Activated CD4-positive, CD25-positive, alpha-beta regulatory T cell treated with anti-CD3 and anti-CD28 coated beads, Interleukin-2, amount 50 U/mL, for 16 hours (primary cell): ENCODE data around the gene RASAL3.

ENCODE experiments used
- DNase-seq: peaks from one replicate; pipeline ENCODE4 v3.0.0-alpha.2; 2020; ENCODE audit warnings: low read depth, low spot score

The RASAL3 gene

GRCh38 chr19:15436012-15436825 lies 28.1 kb downstream of the RASAL3 start:
- DNase-seq: no peak

- no peak for DNase-seq
Measured at GRCh38 chr19:15433519-15434069, 30.8 kb downstream of the RASAL3 start.

DNA sequence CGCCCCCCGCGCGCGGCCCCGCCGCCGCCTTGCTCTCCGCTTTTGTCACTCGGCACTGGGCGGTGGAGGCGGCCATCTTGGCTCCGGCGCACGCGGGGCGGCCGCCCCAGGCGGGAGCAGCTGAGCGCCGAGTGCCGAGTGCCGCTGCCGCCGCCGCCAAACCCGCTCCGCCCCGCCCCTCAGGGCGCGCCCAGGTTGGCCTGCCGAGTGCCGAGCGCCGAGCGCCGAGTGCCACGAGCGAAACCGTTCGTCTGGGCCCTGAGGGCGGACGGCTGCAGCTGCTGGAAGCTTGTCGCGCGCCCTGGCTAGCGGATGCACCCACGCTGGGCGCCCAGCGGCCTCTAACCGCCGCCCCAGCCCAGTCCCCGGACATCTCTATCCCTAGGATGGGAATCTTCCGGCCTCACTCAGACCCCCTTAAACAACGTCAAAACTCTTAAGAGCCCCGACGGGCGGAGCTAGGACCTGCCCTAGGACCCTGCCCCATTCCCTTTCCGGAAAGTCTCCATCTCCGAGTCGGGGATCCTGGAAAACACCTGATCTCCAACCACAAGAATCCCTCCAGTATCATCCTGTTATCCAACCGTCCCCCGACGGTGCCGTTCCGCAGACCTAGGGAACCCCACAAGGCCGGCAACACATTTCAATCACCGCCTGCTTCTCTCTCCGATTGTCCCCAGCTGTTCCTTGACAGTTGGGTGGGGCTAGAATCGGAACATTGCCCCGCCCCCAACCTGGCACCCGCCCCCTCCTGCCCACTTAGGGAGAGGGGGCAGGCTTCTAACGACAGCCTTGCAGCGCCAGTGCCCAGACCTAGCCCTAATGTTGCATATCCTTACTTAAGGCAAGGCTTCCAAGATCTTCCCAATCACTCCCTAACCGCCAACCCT lies 31.5 kb downstream of the RASAL3 start:
- DNase-seq: peak; percentile 87

DNA sequence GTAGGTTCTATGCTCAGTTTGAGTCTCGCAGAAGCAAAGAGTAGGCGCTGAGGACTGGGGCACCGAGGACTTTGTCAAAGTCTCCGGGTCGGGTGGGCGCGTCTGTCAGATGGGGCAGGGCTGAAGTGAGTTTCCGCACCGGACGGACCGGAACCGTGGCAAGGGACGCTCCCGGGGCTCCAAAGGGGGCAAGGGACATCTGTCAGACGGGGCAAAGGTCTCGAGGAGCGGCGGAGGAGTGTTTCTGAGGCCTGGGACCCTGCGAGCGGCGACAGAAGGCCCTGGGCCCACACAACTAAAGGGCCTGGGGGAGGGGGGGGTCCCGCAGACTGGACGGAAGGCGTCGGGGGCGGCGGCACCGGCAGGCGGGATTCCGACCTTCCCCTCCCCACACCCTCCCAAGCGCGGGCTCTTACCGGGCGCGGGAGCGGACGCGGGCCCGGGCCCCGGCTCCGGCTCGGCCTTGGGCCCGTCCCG lies 32.3 kb downstream of the RASAL3 start:
- DNase-seq: no peak

- DNase-seq: no peak
Measured at GRCh38 chr19:15431396-15432017, 32.8 kb downstream of the RASAL3 start.

GRCh38 chr19:15430526-15431120 lies 33.7 kb downstream of the RASAL3 start:
- DNase-seq: no peak

DNA sequence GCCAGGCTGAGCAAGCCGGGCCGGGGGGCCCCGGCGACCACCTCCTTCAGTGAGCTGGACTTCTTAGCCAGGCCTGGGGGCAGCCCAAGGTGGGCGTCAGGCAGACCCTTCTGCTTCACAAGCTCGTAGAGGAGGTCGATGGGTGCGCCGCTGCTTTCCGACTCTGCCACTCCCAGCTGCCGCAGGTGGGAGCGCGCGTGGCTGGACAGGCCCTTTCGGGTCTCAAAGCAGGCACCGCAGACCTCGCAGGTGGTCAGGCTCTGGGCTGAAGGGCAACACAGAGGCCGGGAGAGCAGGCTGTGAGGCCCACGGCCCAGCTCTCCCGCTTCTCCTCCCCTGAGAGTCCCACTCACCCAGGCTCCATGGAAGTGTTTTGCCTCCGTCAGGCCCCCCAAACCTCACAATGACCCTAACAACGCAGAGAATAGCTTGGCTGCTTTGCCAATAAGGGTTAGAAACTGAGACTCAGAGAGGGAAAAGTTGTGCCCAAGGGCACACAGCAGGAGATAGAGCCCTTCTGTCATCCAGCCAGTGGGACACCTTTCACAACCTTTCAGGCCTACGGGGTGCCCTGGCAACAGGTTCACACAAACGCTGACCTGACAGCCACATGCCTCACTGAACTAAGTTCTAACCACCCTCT lies 34.4 kb downstream of the RASAL3 start:
- DNase-seq: no peak

DNA sequence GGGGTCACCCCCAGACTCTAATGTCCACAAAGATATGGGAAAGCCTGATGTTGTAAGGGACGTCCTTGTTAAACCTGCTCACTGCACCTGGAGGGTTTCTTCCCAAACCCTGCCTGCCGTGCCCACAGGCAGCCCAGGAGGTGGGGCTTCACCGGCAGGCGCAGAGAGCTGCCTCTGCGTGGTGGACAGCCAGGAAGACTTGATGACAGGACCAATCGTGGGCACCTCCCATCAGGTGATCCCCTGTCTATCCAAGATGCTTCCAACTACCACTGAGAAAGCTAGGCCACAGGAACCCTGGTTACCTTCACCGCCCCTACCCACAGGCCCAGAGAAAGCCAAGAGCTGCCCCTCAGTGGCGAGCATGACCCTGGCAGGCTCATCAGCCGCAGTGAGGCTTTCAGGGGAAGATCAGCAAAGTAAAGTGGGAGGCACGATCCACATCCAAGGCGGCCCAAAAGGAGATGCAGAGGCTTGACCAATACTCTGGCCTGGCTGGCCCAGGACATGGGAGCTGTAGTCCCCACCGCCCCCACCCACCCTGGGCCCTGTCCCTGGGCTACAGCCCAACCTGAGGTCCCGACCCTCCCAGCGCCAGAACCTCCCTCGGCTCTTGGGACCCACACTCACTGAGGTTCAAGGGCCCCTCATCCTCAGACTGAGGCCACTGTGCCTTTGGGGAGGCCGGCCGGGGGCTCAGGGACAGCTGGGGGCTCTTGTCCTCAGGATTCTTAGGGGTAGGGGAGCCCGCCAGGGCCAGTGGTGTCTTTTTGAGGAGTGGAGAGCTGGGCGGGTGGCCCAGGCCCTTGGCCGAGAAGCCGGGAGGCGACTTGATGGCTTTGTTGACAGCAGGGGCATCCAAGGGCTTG lies 35.2 kb downstream of the RASAL3 start:
- no peak for DNase-seq

DNA sequence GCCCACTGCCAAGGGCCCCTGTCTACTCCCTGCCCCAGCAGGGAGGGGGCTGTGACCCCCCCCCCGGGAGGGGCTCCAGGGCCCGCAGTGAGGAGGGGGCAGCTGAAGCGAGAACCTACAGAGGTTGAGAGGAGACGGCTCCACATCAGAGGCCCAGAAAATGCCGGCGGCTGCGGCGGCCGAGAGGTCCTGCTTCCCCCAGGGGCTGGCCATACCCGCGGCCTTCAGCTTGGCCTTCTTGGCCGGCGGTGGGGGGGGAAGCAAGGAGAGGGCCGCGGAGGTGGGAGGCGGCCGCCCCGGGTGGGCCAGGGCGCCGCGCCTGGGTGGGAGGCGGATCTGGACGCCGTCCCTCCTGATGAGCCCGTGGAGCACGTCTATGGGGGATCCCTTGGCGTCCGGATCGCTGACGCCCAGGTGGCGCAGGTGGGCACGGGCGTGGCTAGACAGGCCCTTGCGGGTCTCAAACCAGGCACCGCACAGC lies 36.3 kb downstream of the RASAL3 start:
- no peak for DNase-seq

DNA sequence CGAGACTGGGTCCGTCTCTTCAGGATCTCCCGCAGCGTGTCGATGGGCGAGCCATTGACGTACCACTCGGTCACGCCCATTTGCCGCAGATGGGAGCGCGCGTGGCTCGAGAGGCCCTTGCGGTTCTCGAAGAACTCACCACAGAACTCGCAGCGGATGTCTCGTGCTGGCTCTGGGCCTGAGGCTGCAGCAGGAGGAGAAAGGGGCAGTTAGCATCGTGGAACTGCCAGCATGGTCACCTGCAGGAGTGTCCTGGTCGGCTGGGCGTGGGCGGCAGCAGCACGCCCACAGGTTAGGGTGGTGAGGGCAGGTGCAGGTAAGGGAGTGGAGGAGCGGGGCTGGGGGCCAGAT lies 37.0 kb downstream of the RASAL3 start:
- DNase-seq: no peak

DNA sequence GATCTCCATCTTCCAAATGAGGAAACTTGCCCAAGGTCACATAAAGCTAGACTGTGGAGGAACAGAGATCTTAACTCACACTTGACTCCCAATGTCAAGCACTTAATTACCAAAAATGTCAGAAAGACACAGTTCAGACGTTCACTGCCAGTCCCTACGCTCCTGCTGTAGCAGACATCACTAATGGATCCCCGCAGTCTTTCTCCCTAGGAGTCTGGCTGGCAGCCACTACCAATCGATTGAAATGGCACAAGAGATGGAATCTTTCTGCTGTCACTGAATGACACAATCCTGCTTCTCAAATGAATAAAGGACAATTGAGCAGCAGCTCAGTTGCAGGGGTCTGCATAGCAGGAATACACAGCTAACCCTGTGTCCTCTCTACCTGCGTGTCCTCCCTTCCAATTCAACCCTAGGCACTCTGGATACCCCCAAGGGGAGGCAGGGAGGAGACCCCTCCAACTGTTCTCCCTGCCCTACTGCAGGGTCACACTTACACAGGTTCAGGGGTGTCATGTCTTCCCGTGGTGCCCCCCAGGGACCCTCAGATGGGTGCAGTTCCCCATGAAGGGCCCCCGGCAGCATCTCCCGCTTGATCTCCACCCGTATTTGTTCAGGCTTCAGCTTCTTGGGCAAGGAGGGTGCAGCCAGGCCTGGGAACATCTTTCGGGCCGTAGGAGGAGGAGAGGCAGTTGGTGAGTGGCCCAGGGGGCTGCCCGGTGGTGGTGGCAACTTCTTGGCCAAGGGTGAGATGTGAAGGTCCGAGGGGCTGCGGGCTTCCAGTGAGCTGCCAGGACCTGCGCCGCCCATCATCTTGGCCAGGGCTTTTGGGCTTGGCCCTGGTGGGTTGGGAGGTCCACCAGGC lies 37.6 kb downstream of the RASAL3 start:
- DNase-seq: no peak

DNA sequence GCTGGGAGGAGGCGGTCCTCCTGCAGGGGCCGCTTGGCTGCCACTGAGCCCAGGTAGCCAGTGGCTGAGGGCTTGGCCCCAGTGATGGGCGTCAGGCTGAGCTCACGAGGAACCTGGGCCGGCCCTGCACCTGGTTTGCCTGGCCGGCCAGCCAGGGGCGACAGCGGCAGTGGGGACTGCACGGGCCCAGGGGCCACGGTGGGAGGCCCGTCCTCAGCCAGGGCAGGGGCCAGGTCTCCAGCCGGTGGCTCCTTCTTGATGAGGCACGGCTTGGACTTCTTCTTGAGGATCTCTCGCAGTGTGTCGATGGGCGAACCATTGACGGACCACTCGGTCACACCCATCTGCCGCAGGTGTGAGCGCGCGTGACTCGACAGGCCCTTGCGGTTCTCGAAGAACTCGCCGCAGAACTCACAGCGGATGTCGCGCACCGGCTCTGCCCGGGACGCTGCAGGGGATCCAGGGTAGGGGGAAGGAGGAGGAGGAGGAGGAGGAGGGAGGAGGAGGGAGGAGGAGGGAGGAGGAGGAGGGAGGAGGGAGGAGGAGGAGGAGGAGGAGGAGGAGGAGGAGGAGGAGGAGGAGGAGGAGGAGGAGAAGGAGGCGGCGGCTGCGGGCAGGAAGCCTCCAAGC lies 38.9 kb downstream of the RASAL3 start:
- no peak for DNase-seq

GRCh38 chr19:15424692-15425272 lies 39.6 kb downstream of the RASAL3 start:
- DNase-seq: no peak

DNA sequence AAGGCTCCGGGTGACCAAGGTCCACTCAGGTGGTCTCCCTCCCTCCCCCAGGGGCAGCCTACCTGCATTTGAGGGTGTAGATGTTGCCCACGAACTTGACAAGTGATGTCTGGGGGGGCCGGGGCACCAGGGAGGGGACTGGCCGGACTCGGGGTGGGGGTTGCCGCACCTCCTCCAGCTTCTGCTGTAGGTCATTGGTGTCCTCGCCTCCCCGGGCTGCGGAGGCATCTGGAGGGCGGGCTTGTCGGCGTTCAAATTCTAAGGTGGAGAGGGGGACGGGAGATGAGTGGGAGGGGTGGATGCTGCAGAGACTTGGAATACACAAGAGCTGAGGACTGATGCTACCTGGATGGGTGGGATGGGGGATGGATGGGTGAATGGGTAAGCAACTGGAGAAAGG lies 40.2 kb downstream of the RASAL3 start:
- DNase-seq: no peak

- DNase-seq: no peak
Measured at GRCh38 chr19:15423130-15423529, 41.2 kb downstream of the RASAL3 start.

- no peak for DNase-seq
Measured at GRCh38 chr19:15422296-15423075, 41.9 kb downstream of the RASAL3 start.

DNA sequence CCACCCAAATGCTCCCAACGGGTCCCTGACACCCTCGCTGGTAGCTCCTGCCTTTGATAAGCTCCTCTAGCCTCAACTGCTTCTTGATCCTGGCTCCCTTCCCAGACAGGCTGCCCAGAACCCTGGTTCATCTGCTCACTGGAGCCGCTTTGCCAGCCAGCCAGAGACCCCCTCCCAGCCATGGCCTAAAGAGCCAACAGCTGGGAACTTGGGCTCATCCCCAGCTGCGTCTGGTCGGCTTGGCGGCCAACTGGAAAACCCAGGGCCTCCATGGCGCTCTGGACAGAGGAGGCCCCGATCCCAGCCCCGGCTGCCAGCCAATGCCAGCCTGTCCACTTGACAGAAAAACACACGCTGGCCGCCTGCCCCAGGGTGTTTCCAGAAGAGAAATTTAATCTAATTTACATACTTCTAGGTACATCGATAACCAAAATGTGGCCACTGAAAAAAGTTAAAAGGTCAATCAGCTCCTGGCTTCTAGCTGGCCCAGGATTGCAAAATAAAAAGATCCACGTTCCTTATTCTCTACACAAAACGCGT lies 42.6 kb downstream of the RASAL3 start:
- no peak for DNase-seq
